SK-MEL-5 (cell line): ENCODE results near the gene ENKUR. TPM values are rescaled to one million over a fixed set of nuclear protein-coding genes. Genes with fewer than 3 reads are reported as not detected.
"Not testable (repeated sequence)": the region's sequence is repeated elsewhere in the genome, so short reads cannot be mapped to it uniquely, and the experiment has no call there.

ENCODE experiments used
- DNase-seq: peaks from one replicate; pipeline ENCODE4 v3.0.0-alpha.2; 2016; ENCODE audit warnings: low read depth, low spot score
- in situ Hi-C: cut with HindIII; loops from 2 replicates; pipeline ENCODE4 v1.10.0; 2016; ENCODE audit warnings: low sequenced_read_pairs, high pct_unique_total_duplicates, low pct_unique_long_range_greater_than_20kb
- total RNA-seq: library from RNA; depleted of rRNA; stranded (reverse); fragments of >200 nt; shearing (Covaris generic); gene quantifications from 2 replicates; pipeline ENCODE4 v1.2.3, GENCODE V29; 2014

Gene ENKUR
- total RNA-seq, 1 experiment from 2014 or later = 1.5 TPM

DNA sequence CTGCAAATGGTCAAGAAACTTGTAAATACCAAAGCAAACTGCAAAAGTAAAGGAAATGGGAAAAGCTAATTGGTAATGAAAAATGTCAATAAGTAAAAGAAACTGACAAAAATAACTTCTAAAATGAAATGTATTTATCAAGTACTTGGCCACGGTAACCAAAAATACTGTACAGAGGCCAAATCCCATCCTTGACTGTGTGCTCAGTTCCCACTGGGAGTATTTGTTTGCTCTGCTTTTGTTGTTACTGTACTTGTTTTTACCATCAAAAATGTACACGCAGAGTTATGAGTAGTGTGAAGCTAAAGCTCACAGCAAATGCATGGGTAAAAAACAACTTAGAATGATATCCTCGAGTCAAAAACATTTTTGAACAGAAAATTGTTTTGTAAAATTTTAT is 31.1 kb downstream of the ENKUR start:
- DNase-seq = no peak
- in situ Hi-C loops = no loop called here

GRCh38 chr10:24983946-24984345 is 32.0 kb downstream of the ENKUR start:
- in situ Hi-C loops = no loop called here
- DNase-seq = no peak

- in situ Hi-C loops = no loop called here
- no peak for DNase-seq
These were observed 32.8 kb downstream of the ENKUR start for GRCh38 chr10:24983130-24983529.

- DNase-seq = no peak
- in situ Hi-C loops = no loop called here
These were observed 33.4 kb downstream of the ENKUR start for GRCh38 chr10:24982319-24983112.

DNA sequence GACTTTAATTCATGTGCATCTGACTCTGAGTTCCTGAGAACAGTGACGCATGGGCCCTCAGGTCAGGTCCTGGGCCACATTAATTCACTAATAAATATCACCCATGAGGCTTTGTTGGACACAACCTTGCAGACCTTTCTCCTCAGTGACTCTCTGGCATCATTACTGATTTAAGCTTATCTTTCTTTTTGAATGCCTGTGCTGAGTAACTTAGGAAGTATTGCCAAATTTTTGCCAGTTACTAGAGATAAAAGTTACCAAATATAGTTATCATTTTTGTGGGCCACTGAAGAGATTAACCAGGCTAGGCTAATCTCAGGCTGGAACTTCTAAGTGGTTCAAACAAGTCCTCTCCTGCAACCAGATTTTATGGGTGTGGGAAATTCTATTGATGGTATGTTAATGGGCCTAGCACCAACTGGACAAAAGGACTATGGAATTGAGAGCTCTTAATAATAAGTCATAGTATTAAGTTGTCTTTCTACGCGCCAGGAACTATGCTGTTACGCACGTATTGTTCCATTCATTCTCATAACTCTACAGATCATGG is 34.7 kb downstream of the ENKUR start:
- DNase-seq = no peak

DNA sequence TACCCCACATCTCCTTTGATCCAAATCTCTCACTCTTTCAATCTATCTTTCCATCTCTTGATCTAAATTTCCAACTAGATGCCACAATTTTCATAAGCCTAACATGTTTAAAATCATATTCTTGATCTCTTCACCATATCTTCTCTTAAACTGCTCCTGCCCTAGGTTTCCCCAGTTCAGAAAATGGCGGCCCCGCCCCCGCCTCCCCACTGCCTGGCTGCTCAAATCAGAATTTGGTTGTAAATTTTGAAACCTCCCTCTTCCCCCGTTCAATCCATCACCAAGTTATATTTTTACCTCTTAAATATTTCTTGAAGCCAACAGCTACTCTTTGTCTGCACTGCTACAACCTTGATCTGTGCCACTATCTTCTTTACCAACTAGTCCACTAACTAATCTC is 36.3 kb downstream of the ENKUR start:
- in situ Hi-C loops = no loop called here

More for the DNA sequence above, 34.7 kb downstream of the ENKUR start:
- in situ Hi-C loops = no loop called here

DNA sequence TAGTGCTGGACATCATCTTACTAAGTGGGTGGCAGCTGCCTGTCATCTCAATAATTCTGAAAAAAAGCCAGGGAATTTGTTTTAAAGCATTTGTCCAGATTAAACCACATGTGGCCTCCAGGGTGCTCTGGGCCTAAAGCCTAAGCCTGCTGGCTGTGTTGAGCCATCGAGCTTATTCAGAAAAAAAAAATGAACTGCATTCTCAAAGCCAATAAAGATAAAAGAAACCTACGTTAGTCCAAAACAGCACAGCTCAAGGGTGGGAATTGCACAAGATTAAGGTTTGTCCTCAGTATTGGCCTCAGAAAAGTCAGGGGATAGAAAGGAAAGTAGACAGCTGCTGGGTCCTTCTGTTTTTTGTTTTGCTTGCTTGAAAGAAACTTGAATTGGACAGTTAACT is 41.0 kb downstream of the ENKUR start:
- DNase-seq = no peak
- in situ Hi-C loops = no loop called here

More for the DNA sequence above, 36.3 kb downstream of the ENKUR start:
- no peak for DNase-seq

- DNase-seq = no peak
- in situ Hi-C loops = no loop called here
These were observed 42.8 kb downstream of the ENKUR start for GRCh38 chr10:24973163-24973562.

DNA sequence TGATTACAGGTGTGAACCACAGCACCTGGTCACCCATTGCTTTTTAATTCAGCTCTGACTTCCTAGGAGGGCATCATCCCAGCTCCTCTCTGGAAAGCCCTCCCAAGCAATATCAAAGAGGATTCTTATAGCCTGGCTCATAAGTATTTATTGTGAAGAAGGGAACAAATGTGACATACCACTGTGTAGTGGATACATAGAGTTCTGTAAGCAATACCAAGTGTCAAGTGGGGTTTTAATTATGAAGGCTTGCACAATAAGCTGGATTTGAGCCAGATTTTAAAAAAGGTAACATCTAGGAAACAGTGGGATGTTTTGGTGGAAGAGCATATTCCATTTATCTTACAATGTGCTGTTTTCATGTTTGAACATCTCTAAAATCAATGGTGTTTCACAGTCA is 44.6 kb downstream of the ENKUR start:
- DNase-seq = no peak
- in situ Hi-C loops = no loop called here

- in situ Hi-C loops = no loop called here
These were observed 46.1 kb downstream of the ENKUR start for GRCh38 chr10:24969841-24970281.

DNA sequence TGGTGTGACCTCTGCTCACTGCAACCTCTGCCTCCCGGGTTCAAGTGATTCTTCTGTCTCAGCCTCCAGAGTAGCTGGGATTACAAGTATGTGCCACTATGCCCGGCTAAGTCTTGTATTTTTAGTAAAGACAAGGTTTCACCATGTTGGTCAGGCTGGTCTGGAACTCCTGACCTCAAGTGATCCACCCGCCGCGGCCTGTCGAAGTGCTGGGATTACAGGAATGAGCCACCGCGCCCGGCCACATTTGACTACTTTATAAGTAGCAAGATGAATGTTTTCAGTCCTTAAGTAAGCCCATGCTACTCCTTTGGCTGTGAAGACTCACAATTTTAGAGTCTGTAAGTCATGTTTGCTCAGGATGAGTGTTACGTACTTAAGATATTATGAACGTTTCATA is 47.0 kb downstream of the ENKUR start:
- in situ Hi-C loops, DNase-seq: not testable (repeated sequence)

More at GRCh38 chr10:24969841-24970281, 46.1 kb downstream of the ENKUR start:
- DNase-seq = no peak

- in situ Hi-C loops = no loop called here
- DNase-seq = no peak
These were observed 47.6 kb downstream of the ENKUR start for GRCh38 chr10:24968349-24968748.

GRCh38 chr10:24966962-24967481 is 48.9 kb downstream of the ENKUR start:
- in situ Hi-C loops = no loop called here
- DNase-seq = no peak

DNA sequence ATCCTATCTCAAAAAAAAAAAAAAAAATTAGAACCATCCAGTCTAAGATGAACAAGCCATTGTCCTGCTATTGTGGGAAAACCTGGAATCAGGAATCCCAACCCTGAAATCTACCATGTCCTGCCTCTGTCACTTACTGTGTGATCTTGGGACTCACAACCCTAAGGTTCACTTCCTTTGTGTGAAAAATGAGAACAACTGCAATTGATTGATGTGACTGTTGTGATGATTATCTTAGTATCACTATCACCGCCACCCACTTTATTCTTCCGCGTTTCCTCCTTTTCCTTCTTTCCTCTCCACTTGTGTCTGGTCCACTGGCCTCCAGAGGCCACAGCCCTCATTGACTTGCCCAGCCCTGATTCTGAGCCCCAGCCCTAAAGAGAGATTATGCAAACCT is 50.9 kb downstream of the ENKUR start:
- DNase-seq = no peak
- in situ Hi-C loops = no loop called here

DNA sequence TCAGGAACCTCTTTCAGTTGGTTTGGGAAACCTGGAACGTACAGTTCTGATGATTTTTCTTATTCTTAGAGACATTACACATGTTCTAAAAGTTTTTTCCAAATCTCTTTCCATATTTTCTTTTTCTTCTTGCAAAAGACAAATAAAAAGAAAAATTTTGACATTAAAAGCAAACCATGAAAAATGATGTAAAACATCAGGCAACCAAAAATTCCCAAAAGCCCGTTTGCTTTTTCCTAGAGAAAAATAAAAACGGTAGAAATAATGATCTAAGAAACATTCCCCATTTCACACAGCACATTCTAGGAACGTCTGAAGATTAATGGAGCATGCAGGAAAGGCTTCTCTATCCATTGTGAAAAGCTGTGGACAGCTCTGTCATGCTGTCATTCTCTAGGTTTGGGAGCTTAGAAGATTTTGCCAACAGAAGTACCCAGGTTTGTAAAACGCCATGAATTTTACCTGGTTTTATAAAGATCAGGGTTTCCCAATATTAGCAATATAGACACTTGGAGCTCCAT is 52.4 kb downstream of the ENKUR start:
- in situ Hi-C loops = no loop called here
- no peak for DNase-seq

- DNase-seq = no peak
- in situ Hi-C loops = no loop called here
These were observed 53.0 kb downstream of the ENKUR start for GRCh38 chr10:24962995-24963394.

GRCh38 chr10:24961582-24961981 is 54.4 kb downstream of the ENKUR start:
- in situ Hi-C loops = no loop called here
- no peak for DNase-seq

GRCh38 chr10:24959382-24959730 is 56.6 kb downstream of the ENKUR start:
- in situ Hi-C loops = no loop called here

More at GRCh38 chr10:24959382-24959730, 56.6 kb downstream of the ENKUR start:
- no peak for DNase-seq
